RWPE2 (cell line): Measurements from ENCODE around the gene EXOC7.

Experiments
- ATAC-seq: fragments of 200-7000 bp; cut with Tn5 transposase; 3 replicates; pipeline ENCODE4 v1.9.1; 2021; ENCODE audit warnings: low read depth
- DNase-seq: peaks from one replicate; pipeline ENCODE4 v3.0.0-alpha.2; 2020; ENCODE audit warnings: low spot score
- H3K27ac ChIP-seq: fragments of 450-650 bp; 2 replicates; pipeline ENCODE4 v1.5.1; 2017; ENCODE audit warnings: mild to moderate bottlenecking; ENCODE audit not compliant: poor library complexity, severe bottlenecking
- H3K27me3 ChIP-seq: fragments of 250-450 bp; sonication (Bioruptor Pico); 2 replicates; pipeline ENCODE4 v1.5.1; 2021; ENCODE audit warnings: mild to moderate bottlenecking, moderate library complexity; ENCODE audit not compliant: insufficient read depth, poor library complexity, severe bottlenecking
- H3K36me3 ChIP-seq: fragments of 250-450 bp; sonication (Bioruptor Pico); 2 replicates; pipeline ENCODE4 v1.5.1; 2020; ENCODE audit warnings: low read depth, mild to moderate bottlenecking, moderate library complexity
- H3K4me1 ChIP-seq: fragments of 250-450 bp; sonication (Bioruptor Pico); 2 replicates; pipeline ENCODE4 v1.5.1; 2021; ENCODE audit warnings: mild to moderate bottlenecking, moderate library complexity; ENCODE audit not compliant: insufficient read depth, poor library complexity, severe bottlenecking
- H3K4me3 ChIP-seq: fragments of 250-450 bp; sonication (Bioruptor Pico); 2 replicates; pipeline ENCODE4 v1.5.1; 2021; ENCODE audit warnings: mild to moderate bottlenecking, moderate library complexity; ENCODE audit not compliant: severe bottlenecking
- H3K9me3 ChIP-seq: fragments of 250-450 bp; sonication (Bioruptor Pico); 2 replicates; pipeline ENCODE4 v1.5.1; 2021; ENCODE audit warnings: mild to moderate bottlenecking, moderate library complexity; ENCODE audit not compliant: severe bottlenecking
- TF ChIP-seq, protein P1 (sequence below): fragments of 450-650 bp; IDR thresholded peaks from one replicate; pipeline ENCODE4 v1.5.1; 2017; ENCODE audit warnings: mild to moderate bottlenecking, moderate library complexity; ENCODE audit not compliant: poor library complexity, severe bottlenecking

Gene EXOC7

DNA sequence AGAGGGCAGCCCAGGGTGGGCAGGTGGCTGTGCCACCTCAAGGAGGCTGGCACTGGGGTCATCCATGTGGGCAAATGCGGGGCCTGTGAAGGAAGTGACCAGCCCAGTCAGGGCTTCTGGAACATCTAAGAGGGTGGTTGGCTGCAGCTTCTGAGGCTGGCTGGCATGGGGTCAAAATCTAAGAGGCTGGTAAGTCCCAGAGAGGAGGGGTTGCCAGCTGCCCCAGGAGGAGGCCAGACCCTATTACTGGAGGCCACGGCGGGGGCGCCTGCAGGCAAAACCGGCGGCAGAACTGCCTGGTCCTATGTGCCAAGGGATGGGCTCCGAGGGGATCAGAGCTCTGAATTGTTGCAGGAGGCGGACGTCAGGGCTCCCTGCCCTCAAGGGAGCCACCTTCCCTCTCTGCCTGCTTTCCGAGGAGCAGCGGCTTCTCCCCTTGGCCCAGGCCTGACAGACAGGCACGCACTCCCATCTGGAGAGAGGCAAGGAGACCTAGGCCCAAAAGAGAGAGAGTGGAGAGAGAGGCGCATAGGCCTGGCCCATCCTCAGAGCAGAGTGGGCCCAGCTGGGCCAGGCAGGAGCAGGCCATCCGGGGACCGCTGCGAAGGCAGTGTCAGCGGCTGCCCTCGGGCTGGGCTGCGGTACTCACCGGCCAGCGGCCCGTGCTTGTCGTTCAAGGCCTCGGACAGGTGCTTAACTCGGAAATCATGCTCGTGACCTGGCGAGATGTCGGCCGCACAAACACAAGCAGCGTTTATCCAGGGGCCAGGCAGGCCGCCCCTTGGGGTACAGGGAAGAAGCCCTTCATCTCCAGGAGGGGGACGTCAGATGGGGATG, 13.7 kb downstream of the EXOC7 start:
- no peak for ATAC-seq
- H3K36me3 ChIP-seq: peaks cover 51% of the 10 kb centered on the region

DNA sequence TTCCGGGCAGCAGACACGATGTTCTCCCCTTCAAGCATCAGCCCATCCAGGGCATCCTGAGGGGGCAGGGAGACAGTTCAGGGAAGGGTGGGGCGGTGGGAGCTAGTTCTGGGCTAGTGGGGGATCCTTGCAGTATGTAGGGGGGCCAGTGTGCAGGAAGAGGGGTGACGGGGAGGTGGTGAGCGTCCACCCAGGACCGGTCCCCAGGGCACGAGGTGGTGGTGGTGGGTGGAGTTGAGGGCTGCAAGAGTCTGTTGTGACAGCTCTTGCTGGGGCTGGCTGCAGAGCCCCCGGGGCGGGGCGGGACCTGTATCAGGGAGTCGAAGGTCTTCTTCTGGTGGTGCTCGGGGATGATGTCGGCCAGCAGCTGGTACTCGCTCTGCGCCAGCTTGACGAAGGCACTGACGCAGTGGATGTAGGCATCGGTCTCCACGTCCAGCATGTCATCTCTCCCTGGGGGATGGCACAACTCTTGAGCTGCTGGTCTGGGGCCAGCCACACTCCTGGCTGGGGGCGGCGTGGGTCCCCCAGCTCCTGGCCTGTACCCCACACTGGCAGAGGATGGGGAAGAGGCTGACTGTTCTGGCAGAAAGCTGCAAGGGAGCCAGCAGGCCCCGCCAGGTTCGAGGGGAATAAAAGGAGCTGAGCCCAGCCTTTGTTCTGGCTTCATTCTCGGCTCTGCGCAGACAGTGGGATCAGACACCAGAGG, 14.6 kb downstream of the EXOC7 start:
- DNase-seq (no peak), ATAC-seq (no peak)
- no peaks in the 10 kb centered on the region for H3K27me3 ChIP-seq
- no peak overlapping the region for H3K4me3 ChIP-seq
- no peaks in the 10 kb centered on the region for H3K4me1 ChIP-seq
- peaks cover 50% of the 10 kb centered on the region for H3K36me3 ChIP-seq
- TF ChIP-seq, protein P1, sequence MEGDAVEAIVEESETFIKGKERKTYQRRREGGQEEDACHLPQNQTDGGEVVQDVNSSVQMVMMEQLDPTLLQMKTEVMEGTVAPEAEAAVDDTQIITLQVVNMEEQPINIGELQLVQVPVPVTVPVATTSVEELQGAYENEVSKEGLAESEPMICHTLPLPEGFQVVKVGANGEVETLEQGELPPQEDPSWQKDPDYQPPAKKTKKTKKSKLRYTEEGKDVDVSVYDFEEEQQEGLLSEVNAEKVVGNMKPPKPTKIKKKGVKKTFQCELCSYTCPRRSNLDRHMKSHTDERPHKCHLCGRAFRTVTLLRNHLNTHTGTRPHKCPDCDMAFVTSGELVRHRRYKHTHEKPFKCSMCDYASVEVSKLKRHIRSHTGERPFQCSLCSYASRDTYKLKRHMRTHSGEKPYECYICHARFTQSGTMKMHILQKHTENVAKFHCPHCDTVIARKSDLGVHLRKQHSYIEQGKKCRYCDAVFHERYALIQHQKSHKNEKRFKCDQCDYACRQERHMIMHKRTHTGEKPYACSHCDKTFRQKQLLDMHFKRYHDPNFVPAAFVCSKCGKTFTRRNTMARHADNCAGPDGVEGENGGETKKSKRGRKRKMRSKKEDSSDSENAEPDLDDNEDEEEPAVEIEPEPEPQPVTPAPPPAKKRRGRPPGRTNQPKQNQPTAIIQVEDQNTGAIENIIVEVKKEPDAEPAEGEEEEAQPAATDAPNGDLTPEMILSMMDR: no peak
- H3K27ac ChIP-seq: no peak overlapping the region
- H3K9me3 ChIP-seq: no peaks in the 10 kb centered on the region

More for the DNA sequence above, 13.7 kb downstream of the EXOC7 start:
- H3K27ac ChIP-seq: no peak overlapping the region
- TF ChIP-seq, protein P1: no peak
- no peak overlapping the region for H3K4me3 ChIP-seq
- H3K27me3 ChIP-seq: no peaks in the 10 kb centered on the region
- no peak for DNase-seq
- no peaks in the 10 kb centered on the region for H3K4me1 ChIP-seq
- H3K9me3 ChIP-seq: no peaks in the 10 kb centered on the region

DNA sequence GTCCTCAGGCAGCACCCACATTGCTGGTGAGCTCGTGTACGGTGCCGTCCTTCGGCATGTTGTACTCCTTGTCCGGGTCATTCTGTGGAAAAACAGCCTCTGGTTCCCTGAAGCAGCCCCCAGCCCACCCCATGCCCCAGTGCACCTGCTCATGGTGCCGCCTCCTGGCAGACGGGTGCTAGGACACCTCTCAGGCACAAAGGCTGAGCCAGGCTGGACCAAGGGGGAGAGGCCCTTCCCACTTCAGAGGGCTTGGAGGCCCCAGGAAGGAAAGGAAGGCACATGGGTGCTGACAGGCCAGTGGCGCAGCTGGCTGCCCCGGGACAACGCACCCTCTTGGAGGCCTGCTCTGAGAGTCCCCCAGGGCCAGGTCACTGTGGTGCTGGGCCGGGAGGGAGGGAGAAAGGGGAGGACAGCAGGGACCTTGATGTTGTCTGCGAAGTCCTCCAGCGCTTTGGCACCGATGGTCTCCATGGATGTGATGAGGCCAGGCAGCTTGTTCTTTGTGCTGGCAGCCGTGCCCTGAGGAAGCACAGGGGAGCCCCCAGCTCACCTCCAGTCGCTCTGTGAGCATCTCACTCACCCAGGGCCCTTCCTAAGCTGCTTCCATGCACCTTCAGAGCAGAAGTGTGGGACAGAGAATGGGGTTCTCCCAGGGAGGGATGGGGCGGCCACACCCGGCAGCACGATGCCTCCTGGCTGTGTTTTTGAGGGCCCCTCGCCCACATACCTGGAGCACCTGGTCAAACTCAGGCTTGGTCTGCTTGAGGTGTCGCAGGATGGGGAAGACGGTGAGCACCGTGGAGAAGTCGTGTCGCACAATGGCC, 15.3 kb downstream of the EXOC7 start:
- TF ChIP-seq, protein P1: no peak
- ATAC-seq: no peak
- Histone ChIP-seq H3K4me3 (no peak overlapping the region), H3K4me1 (no peaks in the 10 kb centered on the region), H3K9me3 (no peaks in the 10 kb centered on the region), H3K36me3 (peaks cover 47% of the 10 kb centered on the region), H3K27ac (no peak overlapping the region), H3K27me3 (no peaks in the 10 kb centered on the region)
- DNase-seq: no peak

DNA sequence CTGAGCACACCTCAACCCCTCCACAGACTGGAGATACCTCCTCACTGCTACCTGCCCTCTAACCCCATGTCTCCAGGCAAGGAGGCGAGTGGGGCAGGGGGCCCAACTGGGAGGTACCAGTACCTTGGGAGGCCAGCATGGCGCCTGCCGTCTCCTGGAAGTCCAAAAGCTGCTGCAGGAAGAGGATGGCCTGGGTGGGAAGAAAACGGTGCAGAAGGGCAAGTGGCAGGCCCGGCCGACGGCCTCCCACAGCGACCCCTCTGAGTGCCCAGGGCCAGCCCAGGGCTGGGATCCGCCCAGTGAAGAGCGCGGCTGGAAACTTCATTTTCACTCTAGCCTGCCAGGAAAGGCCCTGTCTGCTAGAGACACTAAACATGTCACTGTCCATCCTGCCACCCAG, 16.1 kb downstream of the EXOC7 start:
- no peak for ATAC-seq
- H3K9me3 ChIP-seq: no peaks in the 10 kb centered on the region
- H3K27ac ChIP-seq: no peak overlapping the region
- no peaks in the 10 kb centered on the region for H3K4me1 ChIP-seq
- TF ChIP-seq, protein P1: no peak
- DNase-seq: no peak
- H3K27me3 ChIP-seq: no peaks in the 10 kb centered on the region
- peaks cover 47% of the 10 kb centered on the region for H3K36me3 ChIP-seq
- no peak overlapping the region for H3K4me3 ChIP-seq
